Astrocyte of the spinal cord (primary cell): ENCODE data around the gene P3H3.

Source experiments
- DNase-seq: peaks from one replicate; pipeline ENCODE4 v3.0.0; 2011; ENCODE audit warnings: low read depth, low spot score
- H3K4me3 ChIP-seq: 2 replicates; pipeline ENCODE4 v1.5.1; 2011; ENCODE audit warnings: low read depth, mild to moderate bottlenecking, low read length, moderate library complexity
- CTCF ChIP-seq: IDR thresholded peaks from 2 replicates; pipeline ENCODE4 v1.5.1; 2012; ENCODE audit warnings: low read depth, mild to moderate bottlenecking, low read length, inconsistent platforms
- in situ Hi-C: cut with HindIII; loops from 2 replicates; pipeline ENCODE4 v1.10.0; 2017; ENCODE audit warnings: low sequenced_read_pairs

The P3H3 gene

GRCh38 chr12:6817662-6818157 lies 10.5 kb upstream of the P3H3 start:
- no peak overlapping the region for H3K4me3 ChIP-seq
- in situ Hi-C loops, result no loop called here
- no peak for DNase-seq
- no peak for TF ChIP-seq CTCF

- no peak for TF ChIP-seq CTCF
- in situ Hi-C loops, result no loop called here
- H3K4me3 ChIP-seq, result no peak overlapping the region
- no peak for DNase-seq
Measured at GRCh38 chr12:6818222-6818621, 10.0 kb upstream of the P3H3 start.

GRCh38 chr12:6818645-6819044 lies 9.6 kb upstream of the P3H3 start:
- H3K4me3 ChIP-seq, result no peak overlapping the region
- in situ Hi-C loops, result no loop called here
- no peak for DNase-seq
- no peak for TF ChIP-seq CTCF

- no peak for TF ChIP-seq CTCF
- DNase-seq, result no peak
- in situ Hi-C loops, result no loop called here
- no peak overlapping the region for H3K4me3 ChIP-seq
Measured at GRCh38 chr12:6819106-6820030, 8.8 kb upstream of the P3H3 start.

GRCh38 chr12:6820166-6820565 lies 8.0 kb upstream of the P3H3 start:
- no peak for TF ChIP-seq CTCF
- in situ Hi-C loops, result no loop called here
- DNase-seq, result no peak
- no peak overlapping the region for H3K4me3 ChIP-seq

GRCh38 chr12:6821591-6822425 lies 6.4 kb upstream of the P3H3 start, which contains the start of gene GPR162:
TSS of gene GPR162 (plus strand) at chr12:6821821. CDS start at chr12:6823899, 2,078 bp downstream.
- in situ Hi-C loops, result no loop called here
- no peak for TF ChIP-seq CTCF
- DNase-seq, result peak; percentile 60

More at GRCh38 chr12:6821591-6822425, 6.4 kb upstream of the P3H3 start, which contains the start of gene GPR162:
- H3K4me3 ChIP-seq, result peak within 1 kb of the TSS; percentile 52
